ENCODE measurements around the gene SLC2A4. TPM values are rescaled to one million over a fixed set of nuclear protein-coding genes. Genes with fewer than 3 reads are reported as not detected.

The SLC2A4 gene
- total RNA-seq, 1 donor from 2014 or later = 0.34 TPM

GRCh38 chr17:7279448-7279847, 2.1 kb upstream of the SLC2A4 start:
- DNase-seq = no peak

- peak; percentile 87 for DNase-seq
These were observed 922 bp upstream of the SLC2A4 start for GRCh38 chr17:7280519-7281073.

GRCh38 chr17:7281953-7282751, 634 bp downstream of the SLC2A4 start:
- DNase-seq = no peak

GRCh38 chr17:7282752-7283321, 1.3 kb downstream of the SLC2A4 start:
- DNase-seq = no peak

- no peak for DNase-seq
These were observed 2.1 kb downstream of the SLC2A4 start for GRCh38 chr17:7283471-7284216.

- DNase-seq = no peak
These were observed 3.4 kb downstream of the SLC2A4 start for GRCh38 chr17:7284911-7285310.

- no peak for DNase-seq
These were observed 4.2 kb downstream of the SLC2A4 start for GRCh38 chr17:7285679-7286078.

- DNase-seq = no peak
These were observed 7.9 kb downstream of the SLC2A4 start for GRCh38 chr17:7289256-7290032.

- no peak for DNase-seq
These were observed 8.6 kb downstream of the SLC2A4 start for GRCh38 chr17:7290166-7290565.

GRCh38 chr17:7290685-7291084, 9.2 kb downstream of the SLC2A4 start:
- no peak for DNase-seq

- DNase-seq = no peak
These were observed 10.7 kb downstream of the SLC2A4 start for GRCh38 chr17:7292194-7292593.

- no peak for DNase-seq
These were observed 11.2 kb downstream of the SLC2A4 start for GRCh38 chr17:7292729-7293128.

- no peak for DNase-seq
These were observed 11.6 kb downstream of the SLC2A4 start for GRCh38 chr17:7293159-7293558.

GRCh38 chr17:7293816-7294613, 12.5 kb downstream of the SLC2A4 start:
- no peak for DNase-seq

GRCh38 chr17:7294614-7295153, 13.2 kb downstream of the SLC2A4 start, which contains the start of gene YBX2:
TSS of gene YBX2 (minus strand) at chr17:7294639. CDS start at chr17:7294500, 139 bp downstream.
- DNase-seq = peak; percentile 35

- no peak for DNase-seq
These were observed 14.0 kb downstream of the SLC2A4 start for GRCh38 chr17:7295230-7296180.

- DNase-seq = peak; percentile 89
These were observed 14.8 kb downstream of the SLC2A4 start for GRCh38 chr17:7296189-7296861.

- no peak for DNase-seq
These were observed 22.7 kb downstream of the SLC2A4 start for GRCh38 chr17:7304179-7304578.

GRCh38 chr17:7306911-7307685, 25.6 kb downstream of the SLC2A4 start, which contains the start of gene EIF5A:
TSS of gene EIF5A (plus strand) at chr17:7307628. CDS start at chr17:7309636, 2,008 bp downstream.
- DNase-seq = peak; percentile 100

Data from dermis blood vessel endothelial cell (primary cell).